ENCODE results near the gene SAMD4A.

Gene SAMD4A

DNA sequence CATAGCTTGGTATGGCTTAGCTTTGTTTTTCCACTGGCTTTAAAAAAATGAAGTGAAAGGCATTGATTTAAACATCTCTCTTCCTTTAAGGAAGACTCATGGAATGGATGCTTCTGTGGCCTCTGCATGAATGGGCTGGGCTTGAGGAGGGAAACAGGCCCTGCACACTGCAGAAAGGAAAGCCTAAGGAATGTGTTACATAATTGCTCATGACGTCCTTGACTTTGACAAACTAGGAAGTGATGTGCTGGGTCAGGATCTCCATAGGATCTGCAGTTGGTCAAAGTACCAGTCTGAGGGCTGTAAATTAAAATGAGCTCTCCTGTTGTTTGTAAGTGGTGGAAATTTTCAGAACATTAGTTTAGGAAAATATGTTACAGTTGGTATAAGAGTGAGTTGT is 12.7 kb downstream of the SAMD4A start:
- no peak overlapping the region for H3K9ac ChIP-seq (ENCODE audit: low read length in 2 of 2)
- peaks cover 24% of the 10 kb centered on the region for H3K4me1 ChIP-seq (ENCODE audit: control insufficient read depth, insufficient read depth, low read length)
- H3K27me3 ChIP-seq (ENCODE audit: control insufficient read depth in 1 of 2, insufficient read depth in 2 of 2, low read length in 2 of 2): no peaks in the 10 kb centered on the region
- no peak overlapping the region for H3K4me3 ChIP-seq (ENCODE audit: low read length in 2 of 2)
- H3K27ac ChIP-seq (ENCODE audit: low read length): no peak overlapping the region
- H3K9me3 ChIP-seq (ENCODE audit: control insufficient read depth in 2 of 2, low read length in 2 of 2): no peaks in the 10 kb centered on the region
- H3K36me3 ChIP-seq (ENCODE audit: control insufficient read depth in 2 of 2, insufficient read depth in 2 of 2, low read length in 2 of 2): peaks cover 0 to 10% of the 10 kb centered on the region in 2 donors

DNA sequence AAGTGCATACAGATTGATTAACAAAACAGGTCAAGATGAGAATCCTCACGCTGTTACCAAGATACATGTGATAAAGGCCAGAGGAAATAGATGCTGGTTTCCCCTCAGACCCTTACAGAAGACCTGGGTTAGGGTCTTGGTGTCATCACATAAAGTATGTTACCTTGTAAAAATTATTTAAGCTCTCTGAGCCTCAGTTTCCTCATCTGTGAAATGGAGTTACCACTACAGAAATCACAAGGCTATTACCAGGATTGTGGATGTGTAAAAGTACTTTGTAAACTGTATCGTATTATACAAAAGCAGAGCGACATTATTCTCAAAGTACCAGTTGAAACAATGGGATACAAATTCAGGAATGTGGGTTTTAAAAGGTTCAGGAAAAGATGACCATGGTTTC is 14.0 kb downstream of the SAMD4A start:
- Histone ChIP-seq H3K36me3 (ENCODE audit: control insufficient read depth in 2 of 2, insufficient read depth in 2 of 2, low read length in 2 of 2) (peaks cover 0 to 10% of the 10 kb centered on the region in 2 donors), H3K9me3 (ENCODE audit: control insufficient read depth in 2 of 2, low read length in 2 of 2) (no peaks in the 10 kb centered on the region), H3K4me1 (ENCODE audit: control insufficient read depth, insufficient read depth, low read length) (peaks cover 15% of the 10 kb centered on the region), H3K27ac (ENCODE audit: low read length) (no peak overlapping the region), H3K4me3 (ENCODE audit: low read length in 2 of 2) (no peak overlapping the region), H3K9ac (ENCODE audit: low read length in 2 of 2) (no peak overlapping the region), H3K27me3 (ENCODE audit: control insufficient read depth in 1 of 2, insufficient read depth in 2 of 2, low read length in 2 of 2) (no peaks in the 10 kb centered on the region)

DNA sequence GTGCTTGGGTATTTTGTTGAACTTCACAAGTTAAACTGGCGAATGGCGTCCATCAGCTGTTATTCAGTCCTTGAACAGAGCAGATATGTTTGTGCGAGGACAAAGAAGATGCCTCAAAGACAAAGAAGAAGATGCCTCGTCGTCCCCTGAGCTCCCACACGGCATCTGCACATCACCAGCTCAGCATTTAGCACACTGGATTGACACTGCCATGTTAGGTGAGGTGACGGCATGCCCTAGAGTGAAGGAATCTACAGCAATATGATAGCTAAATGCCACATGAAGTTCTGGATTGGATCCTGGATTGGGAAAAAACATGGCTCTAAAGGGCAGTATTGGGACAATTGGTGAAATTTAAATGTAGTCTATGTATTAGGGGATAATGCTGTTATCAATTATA is 15.4 kb downstream of the SAMD4A start:
- no peaks in the 10 kb centered on the region for H3K9me3 ChIP-seq (ENCODE audit: control insufficient read depth in 2 of 2, low read length in 2 of 2)

DNA sequence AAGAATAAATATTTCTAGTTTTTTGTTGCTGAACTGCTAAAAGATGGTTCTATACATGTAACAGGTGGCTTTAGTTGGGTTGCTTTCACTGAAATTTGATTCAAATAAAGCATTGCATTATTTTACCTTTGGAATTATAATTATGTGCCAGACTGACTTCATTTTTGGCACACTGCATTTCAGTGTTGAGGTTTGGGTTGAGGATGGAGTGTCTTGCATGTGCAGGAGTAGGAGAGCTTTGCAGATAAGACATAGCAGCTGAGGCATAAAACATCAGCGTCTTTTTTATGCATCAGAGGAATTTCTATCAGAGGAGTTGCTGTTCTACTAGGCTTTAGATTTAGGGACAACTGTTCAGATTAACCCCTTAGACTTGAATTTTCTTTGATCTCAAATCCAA is 17.2 kb downstream of the SAMD4A start:
- H3K27ac ChIP-seq (ENCODE audit: low read length): no peak overlapping the region
- H3K36me3 ChIP-seq (ENCODE audit: control insufficient read depth in 2 of 2, insufficient read depth in 2 of 2, low read length in 2 of 2): peaks cover 0 to 3% of the 10 kb centered on the region in 2 donors
- H3K4me1 ChIP-seq (ENCODE audit: control insufficient read depth, insufficient read depth, low read length): no peaks in the 10 kb centered on the region
- H3K9ac ChIP-seq (ENCODE audit: low read length in 2 of 2): no peak overlapping the region
- no peaks in the 10 kb centered on the region for H3K9me3 ChIP-seq (ENCODE audit: control insufficient read depth in 2 of 2, low read length in 2 of 2)
- H3K4me3 ChIP-seq (ENCODE audit: low read length in 2 of 2): no peak overlapping the region
- no peaks in the 10 kb centered on the region for H3K27me3 ChIP-seq (ENCODE audit: control insufficient read depth in 1 of 2, insufficient read depth in 2 of 2, low read length in 2 of 2)

More for the DNA sequence above, 15.4 kb downstream of the SAMD4A start:
- Histone ChIP-seq H3K9ac (ENCODE audit: low read length in 2 of 2) (no peak overlapping the region), H3K4me1 (ENCODE audit: control insufficient read depth, insufficient read depth, low read length) (peaks cover 7% of the 10 kb centered on the region), H3K4me3 (ENCODE audit: low read length in 2 of 2) (no peak overlapping the region), H3K36me3 (ENCODE audit: control insufficient read depth in 2 of 2, insufficient read depth in 2 of 2, low read length in 2 of 2) (peaks cover 0 to 4% of the 10 kb centered on the region in 2 donors), H3K27me3 (ENCODE audit: control insufficient read depth in 1 of 2, insufficient read depth in 2 of 2, low read length in 2 of 2) (no peaks in the 10 kb centered on the region), H3K27ac (ENCODE audit: low read length) (no peak overlapping the region)

DNA sequence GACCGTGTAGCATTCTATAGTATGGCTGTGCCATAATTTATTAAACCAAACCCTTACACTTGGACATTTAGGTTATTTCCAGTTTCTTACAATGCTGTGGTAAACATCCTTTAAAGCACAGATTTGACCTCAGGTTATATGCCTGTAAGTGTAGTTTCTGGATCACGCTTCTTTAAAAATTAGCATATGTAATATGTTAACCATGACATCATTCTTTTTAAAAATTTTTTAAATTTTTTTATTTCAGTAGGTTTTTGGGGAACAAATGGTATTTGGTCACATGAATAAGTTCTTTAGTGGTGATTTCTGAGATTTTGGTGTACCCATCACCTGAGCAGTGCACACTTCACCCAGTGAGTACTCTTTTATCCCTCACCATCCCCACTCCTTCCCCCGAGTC is 18.3 kb downstream of the SAMD4A start:
- Histone ChIP-seq H3K9ac (ENCODE audit: low read length in 2 of 2) (no peak overlapping the region), H3K27ac (ENCODE audit: low read length) (no peak overlapping the region), H3K4me1 (ENCODE audit: control insufficient read depth, insufficient read depth, low read length) (peaks cover 3% of the 10 kb centered on the region), H3K27me3 (ENCODE audit: control insufficient read depth in 1 of 2, insufficient read depth in 2 of 2, low read length in 2 of 2) (no peaks in the 10 kb centered on the region), H3K4me3 (ENCODE audit: low read length in 2 of 2) (no peak overlapping the region), H3K36me3 (ENCODE audit: control insufficient read depth in 2 of 2, insufficient read depth in 2 of 2, low read length in 2 of 2) (peaks cover 0 to 3% of the 10 kb centered on the region in 2 donors), H3K9me3 (ENCODE audit: control insufficient read depth in 2 of 2, low read length in 2 of 2) (no peaks in the 10 kb centered on the region)

DNA sequence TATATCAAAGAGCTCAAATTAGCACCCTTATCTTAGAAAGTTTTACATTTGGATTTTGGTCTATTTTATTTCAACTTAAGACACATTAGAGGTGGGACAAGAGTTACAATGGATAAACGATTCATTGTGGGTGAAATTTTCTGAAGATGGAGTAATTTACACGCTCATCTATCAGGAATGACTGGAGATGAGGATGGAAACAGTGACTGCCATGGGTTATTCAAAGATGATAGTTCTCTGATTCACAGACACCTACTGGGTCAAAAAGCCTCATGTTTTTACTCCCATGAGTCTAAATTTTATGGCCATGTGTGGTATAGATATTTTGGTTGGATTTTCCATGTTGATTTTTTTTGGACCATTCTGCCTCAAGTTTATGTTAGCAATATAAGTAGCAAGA is 22.1 kb downstream of the SAMD4A start:
- Histone ChIP-seq H3K36me3 (ENCODE audit: control insufficient read depth in 2 of 2, insufficient read depth in 2 of 2, low read length in 2 of 2) (no peaks in the 10 kb centered on the region), H3K9me3 (ENCODE audit: control insufficient read depth in 2 of 2, low read length in 2 of 2) (no peaks in the 10 kb centered on the region)

DNA sequence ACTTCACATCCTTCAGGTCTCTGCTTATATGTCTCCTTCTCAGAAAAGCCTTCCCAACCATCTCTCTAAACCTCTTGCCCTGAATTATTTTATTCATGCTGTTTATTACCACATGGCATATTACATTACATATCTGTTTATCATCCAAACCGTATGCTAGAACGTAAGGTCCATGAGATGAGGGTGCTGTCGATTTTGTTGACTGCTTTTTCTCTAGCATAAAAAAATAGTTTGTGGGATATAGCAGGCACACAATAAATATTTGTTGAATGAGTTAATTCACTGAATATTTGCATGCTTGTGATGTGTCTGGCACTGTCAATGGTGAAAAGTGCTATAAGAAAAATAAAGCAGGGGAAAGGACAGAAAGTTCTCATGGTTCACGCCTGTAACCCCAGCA is 22.9 kb downstream of the SAMD4A start:
- no peaks in the 10 kb centered on the region for H3K9me3 ChIP-seq (ENCODE audit: control insufficient read depth in 2 of 2, low read length in 2 of 2)
- H3K27ac ChIP-seq (ENCODE audit: low read length): no peak overlapping the region
- H3K9ac ChIP-seq (ENCODE audit: low read length in 2 of 2): no peak overlapping the region
- H3K36me3 ChIP-seq (ENCODE audit: control insufficient read depth in 2 of 2, insufficient read depth in 2 of 2, low read length in 2 of 2): no peaks in the 10 kb centered on the region
- H3K4me3 ChIP-seq (ENCODE audit: low read length in 2 of 2): no peak overlapping the region
- H3K27me3 ChIP-seq (ENCODE audit: control insufficient read depth in 1 of 2, insufficient read depth in 2 of 2, low read length in 2 of 2): no peaks in the 10 kb centered on the region
- H3K4me1 ChIP-seq (ENCODE audit: control insufficient read depth, insufficient read depth, low read length): peaks cover 7% of the 10 kb centered on the region

More for the DNA sequence above, 22.1 kb downstream of the SAMD4A start:
- Histone ChIP-seq H3K4me3 (ENCODE audit: low read length in 2 of 2) (no peak overlapping the region), H3K4me1 (ENCODE audit: control insufficient read depth, insufficient read depth, low read length) (peaks cover 7% of the 10 kb centered on the region), H3K9ac (ENCODE audit: low read length in 2 of 2) (no peak overlapping the region), H3K27ac (ENCODE audit: low read length) (no peak overlapping the region), H3K27me3 (ENCODE audit: control insufficient read depth in 1 of 2, insufficient read depth in 2 of 2, low read length in 2 of 2) (no peaks in the 10 kb centered on the region)

DNA sequence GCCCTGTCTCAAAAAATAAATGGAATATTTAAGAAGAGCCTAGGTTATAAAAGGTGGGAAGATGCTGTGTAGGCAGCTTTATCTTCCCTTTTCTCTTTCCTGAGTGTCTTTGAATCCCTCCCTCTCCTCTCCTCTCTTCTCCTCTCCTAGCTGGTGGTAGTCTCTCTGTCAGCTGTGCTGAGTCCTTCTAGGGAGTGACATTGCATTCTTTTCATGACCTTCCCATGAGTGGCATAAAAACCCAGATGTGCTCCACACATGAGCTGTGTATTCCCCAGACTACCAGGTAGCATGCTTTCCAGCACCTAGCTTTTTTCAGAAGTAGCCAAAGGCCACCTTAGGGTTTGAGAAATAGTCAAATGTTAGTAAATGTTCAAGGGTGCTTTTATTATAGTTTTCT is 23.6 kb downstream of the SAMD4A start:
- H3K27me3 ChIP-seq (ENCODE audit: control insufficient read depth in 1 of 2, insufficient read depth in 2 of 2, low read length in 2 of 2): no peaks in the 10 kb centered on the region
- no peak overlapping the region for H3K9ac ChIP-seq (ENCODE audit: low read length in 2 of 2)
- no peak overlapping the region for H3K4me3 ChIP-seq (ENCODE audit: low read length in 2 of 2)
- no peak overlapping the region for H3K27ac ChIP-seq (ENCODE audit: low read length)
- no peaks in the 10 kb centered on the region for H3K36me3 ChIP-seq (ENCODE audit: control insufficient read depth in 2 of 2, insufficient read depth in 2 of 2, low read length in 2 of 2)
- no peaks in the 10 kb centered on the region for H3K9me3 ChIP-seq (ENCODE audit: control insufficient read depth in 2 of 2, low read length in 2 of 2)
- peaks cover 7% of the 10 kb centered on the region for H3K4me1 ChIP-seq (ENCODE audit: control insufficient read depth, insufficient read depth, low read length)

DNA sequence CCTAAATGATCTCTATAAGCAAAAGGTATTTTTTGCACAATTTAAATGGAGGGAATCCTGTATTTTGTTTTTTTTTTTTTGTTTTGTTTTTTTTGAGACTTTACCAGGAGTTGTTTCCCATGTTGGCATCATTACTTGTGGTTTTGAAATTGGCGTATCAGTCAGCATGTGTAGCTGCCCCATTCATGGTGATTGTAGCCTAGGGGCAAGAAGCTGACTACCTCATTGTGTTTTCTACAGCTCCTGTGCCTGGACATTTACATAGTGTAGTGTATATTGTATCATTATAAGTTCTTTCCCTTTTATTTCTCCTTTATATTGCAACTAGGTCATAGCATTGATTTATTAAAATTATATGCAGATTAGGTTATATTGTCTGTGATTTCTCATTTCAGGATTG is 24.5 kb downstream of the SAMD4A start:
- H3K27ac ChIP-seq (ENCODE audit: low read length): no peak overlapping the region

DNA sequence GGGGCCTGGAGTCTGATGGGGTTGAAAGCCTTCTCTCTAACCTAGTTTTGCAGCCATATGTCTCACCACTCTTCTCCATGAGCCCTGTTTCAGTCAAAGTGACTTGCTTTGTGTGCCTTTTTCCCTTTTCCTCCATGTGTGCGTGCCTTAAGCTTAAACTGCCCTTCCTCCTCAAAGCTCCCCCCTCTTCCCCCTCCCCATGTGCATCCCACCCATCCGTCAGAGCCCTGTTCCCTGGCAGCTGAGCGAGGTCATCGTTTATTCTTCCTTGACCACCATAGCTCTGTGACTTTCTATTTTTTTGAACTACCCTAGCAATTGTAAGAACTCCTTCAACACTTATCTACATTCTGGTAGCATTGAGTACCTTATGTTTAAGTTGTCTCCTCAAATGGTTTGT is 24.9 kb downstream of the SAMD4A start:
- Histone ChIP-seq H3K36me3 (ENCODE audit: control insufficient read depth in 2 of 2, insufficient read depth in 2 of 2, low read length in 2 of 2) (no peaks in the 10 kb centered on the region), H3K27me3 (ENCODE audit: control insufficient read depth in 1 of 2, insufficient read depth in 2 of 2, low read length in 2 of 2) (no peaks in the 10 kb centered on the region), H3K9me3 (ENCODE audit: control insufficient read depth in 2 of 2, low read length in 2 of 2) (no peaks in the 10 kb centered on the region), H3K27ac (ENCODE audit: low read length) (no peak overlapping the region), H3K4me3 (ENCODE audit: low read length in 2 of 2) (no peak overlapping the region), H3K4me1 (ENCODE audit: control insufficient read depth, insufficient read depth, low read length) (peaks cover 7% of the 10 kb centered on the region), H3K9ac (ENCODE audit: low read length in 2 of 2) (no peak overlapping the region)

More for the DNA sequence above, 24.5 kb downstream of the SAMD4A start:
- Histone ChIP-seq H3K9me3 (ENCODE audit: control insufficient read depth in 2 of 2, low read length in 2 of 2) (no peaks in the 10 kb centered on the region), H3K4me3 (ENCODE audit: low read length in 2 of 2) (no peak overlapping the region), H3K27me3 (ENCODE audit: control insufficient read depth in 1 of 2, insufficient read depth in 2 of 2, low read length in 2 of 2) (no peaks in the 10 kb centered on the region), H3K36me3 (ENCODE audit: control insufficient read depth in 2 of 2, insufficient read depth in 2 of 2, low read length in 2 of 2) (no peaks in the 10 kb centered on the region), H3K4me1 (ENCODE audit: control insufficient read depth, insufficient read depth, low read length) (peaks cover 7% of the 10 kb centered on the region), H3K9ac (ENCODE audit: low read length in 2 of 2) (no peak overlapping the region)

DNA sequence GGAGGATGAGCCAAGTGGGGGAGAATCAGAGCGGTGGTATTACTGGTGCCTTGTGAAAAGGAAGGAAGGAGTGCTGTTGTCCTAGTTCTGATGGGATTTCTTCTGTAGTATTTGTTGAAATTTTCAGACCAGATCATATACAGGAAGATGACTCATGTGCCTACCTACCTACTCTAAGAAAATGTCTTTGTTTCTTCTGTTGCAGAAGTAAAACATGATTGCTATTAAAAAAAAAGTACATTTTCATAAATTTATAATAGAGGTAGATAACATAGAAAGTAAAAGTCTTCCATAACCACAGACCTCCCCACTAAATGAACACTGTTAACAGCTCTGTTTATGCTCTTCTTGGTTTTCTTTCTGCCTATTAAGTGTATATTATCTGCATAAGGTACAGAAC is 26.9 kb downstream of the SAMD4A start:
- Histone ChIP-seq H3K4me3 (ENCODE audit: low read length in 2 of 2) (no peak overlapping the region), H3K36me3 (ENCODE audit: control insufficient read depth in 2 of 2, insufficient read depth in 2 of 2, low read length in 2 of 2) (no peaks in the 10 kb centered on the region), H3K27me3 (ENCODE audit: control insufficient read depth in 1 of 2, insufficient read depth in 2 of 2, low read length in 2 of 2) (no peaks in the 10 kb centered on the region), H3K9me3 (ENCODE audit: control insufficient read depth in 2 of 2, low read length in 2 of 2) (no peaks in the 10 kb centered on the region), H3K4me1 (ENCODE audit: control insufficient read depth, insufficient read depth, low read length) (peaks cover 7% of the 10 kb centered on the region), H3K9ac (ENCODE audit: low read length in 2 of 2) (no peak overlapping the region), H3K27ac (ENCODE audit: low read length) (no peak overlapping the region)
